NCI-H2171 treated with DMSO at 0.1 percent for 48 hours (cell line): ENCODE data around the gene ALDH1L1.

Experiments used
- DNase-seq: peaks from one replicate; lab custom pipeline; 2025; lab: John Stamatoyannopoulos, UW

Gene ALDH1L1

GRCh38 chr3:126119008-126119675, 61.2 kb downstream of the ALDH1L1 start:
- no peak for DNase-seq

GRCh38 chr3:126118591-126118990, 61.8 kb downstream of the ALDH1L1 start:
- DNase-seq: no peak

- DNase-seq: no peak
Measured at GRCh38 chr3:126117786-126118185, 62.6 kb downstream of the ALDH1L1 start.

GRCh38 chr3:126117212-126117611, 63.2 kb downstream of the ALDH1L1 start:
- DNase-seq: no peak

- no peak for DNase-seq
Measured at GRCh38 chr3:126116526-126116925, 63.9 kb downstream of the ALDH1L1 start.

- no peak for DNase-seq
Measured at GRCh38 chr3:126114443-126115386, 65.7 kb downstream of the ALDH1L1 start.

GRCh38 chr3:126113733-126114442, 66.5 kb downstream of the ALDH1L1 start:
- DNase-seq: no peak

- no peak for DNase-seq
Measured at GRCh38 chr3:126113238-126113555, 67.2 kb downstream of the ALDH1L1 start.

- no peak for DNase-seq
Measured at GRCh38 chr3:126112531-126113237, 67.7 kb downstream of the ALDH1L1 start.

GRCh38 chr3:126111566-126112475, 68.6 kb downstream of the ALDH1L1 start:
- DNase-seq: no peak

GRCh38 chr3:126111126-126111551, 69.2 kb downstream of the ALDH1L1 start:
- DNase-seq: no peak

GRCh38 chr3:126110431-126111125, 69.8 kb downstream of the ALDH1L1 start:
- no peak for DNase-seq

GRCh38 chr3:126109880-126110235, 70.5 kb downstream of the ALDH1L1 start:
- no peak for DNase-seq

GRCh38 chr3:126109146-126109879, 71.1 kb downstream of the ALDH1L1 start:
- DNase-seq: no peak

GRCh38 chr3:126108676-126109050, 71.7 kb downstream of the ALDH1L1 start:
- DNase-seq: no peak

GRCh38 chr3:126107957-126108675, 72.3 kb downstream of the ALDH1L1 start:
- DNase-seq: no peak

- DNase-seq: no peak
Measured at GRCh38 chr3:126107203-126107939, 73.0 kb downstream of the ALDH1L1 start.
